ENCODE measurements around the gene LYRM4. TPM values are rescaled to one million over a fixed set of nuclear protein-coding genes. Genes with fewer than 3 reads are reported as not detected.

LYRM4 gene
- polyA plus RNA-seq, 1 donor (not counting 4 experiments of a cell fraction or from before 2014, with no cell fraction given), result 41.1 TPM

GRCh38 chr6:5109436-5109835, 151.3 kb downstream of the LYRM4 start:
- H4K20me1 ChIP-seq (ENCODE audit: control insufficient read depth, extremely low read depth, insufficient read depth, low read length), result peaks cover 2% of the 10 kb centered on the region
- H3K79me2 ChIP-seq (ENCODE audit: control insufficient read depth, insufficient read depth, low read length), result no peaks in the 10 kb centered on the region
- H3K4me2 ChIP-seq (ENCODE audit: control insufficient read depth, extremely low read depth, insufficient read depth, low read depth, low read length), result no peak overlapping the region
- H3K9me1 ChIP-seq (ENCODE audit: control insufficient read depth, extremely low read depth, insufficient read depth, low read length), result peaks cover 4% of the 10 kb centered on the region
- TF ChIP-seq, protein P1, sequence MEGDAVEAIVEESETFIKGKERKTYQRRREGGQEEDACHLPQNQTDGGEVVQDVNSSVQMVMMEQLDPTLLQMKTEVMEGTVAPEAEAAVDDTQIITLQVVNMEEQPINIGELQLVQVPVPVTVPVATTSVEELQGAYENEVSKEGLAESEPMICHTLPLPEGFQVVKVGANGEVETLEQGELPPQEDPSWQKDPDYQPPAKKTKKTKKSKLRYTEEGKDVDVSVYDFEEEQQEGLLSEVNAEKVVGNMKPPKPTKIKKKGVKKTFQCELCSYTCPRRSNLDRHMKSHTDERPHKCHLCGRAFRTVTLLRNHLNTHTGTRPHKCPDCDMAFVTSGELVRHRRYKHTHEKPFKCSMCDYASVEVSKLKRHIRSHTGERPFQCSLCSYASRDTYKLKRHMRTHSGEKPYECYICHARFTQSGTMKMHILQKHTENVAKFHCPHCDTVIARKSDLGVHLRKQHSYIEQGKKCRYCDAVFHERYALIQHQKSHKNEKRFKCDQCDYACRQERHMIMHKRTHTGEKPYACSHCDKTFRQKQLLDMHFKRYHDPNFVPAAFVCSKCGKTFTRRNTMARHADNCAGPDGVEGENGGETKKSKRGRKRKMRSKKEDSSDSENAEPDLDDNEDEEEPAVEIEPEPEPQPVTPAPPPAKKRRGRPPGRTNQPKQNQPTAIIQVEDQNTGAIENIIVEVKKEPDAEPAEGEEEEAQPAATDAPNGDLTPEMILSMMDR (optimal IDR thresholded peaks at IDR 0.05 in 1 of 3, IDR thresholded peaks at IDR 0.05 in 1 of 3, conservative IDR thresholded peaks at IDR 0.05 in 1 of 3; ENCODE audit: extremely low read depth in 1 of 3, insufficient read depth in 2 of 3, low read length in 3 of 3), result no peak
- no peak for TF ChIP-seq EZH2 (IDR thresholded peaks at IDR 0.05; ENCODE audit: low read length)
- H3K9me3 ChIP-seq (ENCODE audit: control insufficient read depth, low read depth, low read length), result no peaks in the 10 kb centered on the region
- DNase-seq (ENCODE audit: low read depth, low spot score), result no peak
- no peaks in the 10 kb centered on the region for H3K27me3 ChIP-seq (ENCODE audit: control insufficient read depth, extremely low read depth, insufficient read depth, low read length)
- FAIRE-seq, result no peak
- no peak overlapping the region for H3K27ac ChIP-seq (ENCODE audit: control insufficient read depth, insufficient read depth, low read length)
- no peaks in the 10 kb centered on the region for H3K36me3 ChIP-seq (ENCODE audit: control insufficient read depth in 2 of 2, extremely low read depth in 1 of 2, insufficient read depth in 2 of 2, low read length in 2 of 2)
- no peak overlapping the region for H2AFZ ChIP-seq (ENCODE audit: control insufficient read depth, low read length)
- no peak overlapping the region for H3K9ac ChIP-seq (ENCODE audit: control insufficient read depth, extremely low read depth, insufficient read depth, low read length)
- peaks cover 14% of the 10 kb centered on the region for H3K4me1 ChIP-seq (ENCODE audit: control insufficient read depth, extremely low read depth, insufficient read depth, low read length)
- dilution Hi-C loops (cut with MboI; ENCODE audit: extremely low pct_ligation_motif_present, low sequenced_read_pairs), result no loop called here
- H3K4me3 ChIP-seq (ENCODE audit: control insufficient read depth in 2 of 3, extremely low read depth in 1 of 3, insufficient read depth in 2 of 3, low read depth in 1 of 3, low read length in 3 of 3), result no peak overlapping the region

DNA sequence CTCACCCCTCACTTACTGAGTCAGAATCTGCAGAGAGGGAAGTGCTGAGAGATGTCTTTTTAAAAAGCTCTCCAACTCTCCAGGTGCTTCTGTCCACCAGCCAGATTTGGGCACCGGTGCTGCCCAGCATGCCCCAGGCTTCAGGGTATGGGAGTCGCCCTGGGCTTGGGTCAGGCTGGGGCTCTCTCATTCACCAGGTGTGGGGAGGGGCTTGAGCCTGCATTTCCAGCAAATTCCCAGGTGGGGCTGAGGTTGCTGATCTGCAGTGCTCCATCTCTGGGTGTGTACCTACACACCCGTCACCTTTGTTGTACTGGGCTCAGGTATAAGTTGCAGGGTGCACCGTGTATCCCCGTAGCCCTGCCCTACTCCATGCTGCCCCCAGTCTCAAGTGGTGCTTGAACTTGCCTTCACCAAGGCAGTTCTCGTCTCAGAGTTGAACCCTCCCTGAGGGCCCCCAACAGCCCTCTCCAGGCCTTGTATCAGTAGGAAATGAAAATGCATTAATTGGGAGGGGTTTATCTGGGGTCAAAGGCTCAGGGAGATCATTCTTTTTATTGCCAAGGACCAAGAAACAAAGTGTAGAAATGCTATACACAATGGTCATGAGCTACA, 152.1 kb downstream of the LYRM4 start:
- H3K27ac ChIP-seq (ENCODE audit: control insufficient read depth, insufficient read depth, low read length), result no peak overlapping the region
- H3K4me2 ChIP-seq (ENCODE audit: control insufficient read depth, extremely low read depth, insufficient read depth, low read depth, low read length), result no peak overlapping the region
- dilution Hi-C loops (cut with MboI; ENCODE audit: extremely low pct_ligation_motif_present, low sequenced_read_pairs), result no loop called here
- H3K9ac ChIP-seq (ENCODE audit: control insufficient read depth, extremely low read depth, insufficient read depth, low read length), result no peak overlapping the region
- H2AFZ ChIP-seq (ENCODE audit: control insufficient read depth, low read length), result no peak overlapping the region
- FAIRE-seq (no peak), DNase-seq (ENCODE audit: low read depth, low spot score) (no peak)
- peaks cover 4% of the 10 kb centered on the region for H3K9me1 ChIP-seq (ENCODE audit: control insufficient read depth, extremely low read depth, insufficient read depth, low read length)
- no peaks in the 10 kb centered on the region for H3K79me2 ChIP-seq (ENCODE audit: control insufficient read depth, insufficient read depth, low read length)
- H3K9me3 ChIP-seq (ENCODE audit: control insufficient read depth, low read depth, low read length), result no peaks in the 10 kb centered on the region
- H3K4me3 ChIP-seq (ENCODE audit: control insufficient read depth in 2 of 3, extremely low read depth in 1 of 3, insufficient read depth in 2 of 3, low read depth in 1 of 3, low read length in 3 of 3), result no peak overlapping the region
- TF ChIP-seq, protein P1 (optimal IDR thresholded peaks at IDR 0.05 in 1 of 3, IDR thresholded peaks at IDR 0.05 in 1 of 3, conservative IDR thresholded peaks at IDR 0.05 in 1 of 3; ENCODE audit: extremely low read depth in 1 of 3, insufficient read depth in 2 of 3, low read length in 3 of 3), result no peak
- TF ChIP-seq EZH2 (IDR thresholded peaks at IDR 0.05; ENCODE audit: low read length), result no peak
- no peaks in the 10 kb centered on the region for H3K36me3 ChIP-seq (ENCODE audit: control insufficient read depth in 2 of 2, extremely low read depth in 1 of 2, insufficient read depth in 2 of 2, low read length in 2 of 2)
- H3K27me3 ChIP-seq (ENCODE audit: control insufficient read depth, extremely low read depth, insufficient read depth, low read length), result no peaks in the 10 kb centered on the region
- peaks cover 14% of the 10 kb centered on the region for H3K4me1 ChIP-seq (ENCODE audit: control insufficient read depth, extremely low read depth, insufficient read depth, low read length)
- H4K20me1 ChIP-seq (ENCODE audit: control insufficient read depth, extremely low read depth, insufficient read depth, low read length), result peaks cover 2% of the 10 kb centered on the region
